ENCODE measurements around the gene JAK3. TPM values are rescaled to one million over a fixed set of nuclear protein-coding genes. Genes with fewer than 3 reads are reported as not detected.
A peak's percentile ranks its signal among the peaks of the same experiment; 100 is the strongest.

The JAK3 gene
- total and polyA plus RNA-seq, 2 of the 13 experiments (the other 11 are each of a cell fraction or from before 2014, with no cell fraction given) = 3.4 to 18.6 TPM

- TF ChIP-seq KDM6A (CRISPR knock-in tag; IDR thresholded peaks at IDR 0.05; ENCODE audit: low read depth) (peak; percentile 34; the same call in 1 of the 2 replicates), ZNF235 (CRISPR knock-in tag; IDR thresholded peaks at IDR 0.05; ENCODE audit: borderline replicate concordance) (no peak), EP300 (IDR thresholded peaks at IDR 0.05; ENCODE audit: low read depth in 2 of 2, low read length in 2 of 2) (peak in 1 of 2 experiments; percentile 24; a peak in 1 of 4 replicates), EP300 (CRISPR knock-in tag; IDR thresholded peaks at IDR 0.05; ENCODE audit: borderline replicate concordance) (no peak), ZZZ3 (CRISPR knock-in tag; IDR thresholded peaks at IDR 0.05; ENCODE audit: borderline replicate concordance) (no peak), FOSL2 (CRISPR knock-in tag; IDR thresholded peaks at IDR 0.05) (peak; percentile 39), REXO4 (CRISPR knock-in tag; IDR thresholded peaks at IDR 0.05; ENCODE audit: borderline replicate concordance) (no peak), ZNF770 (CRISPR knock-in tag; IDR thresholded peaks at IDR 0.05) (peak; percentile 90), ZNF629 (CRISPR knock-in tag; conservative IDR thresholded peaks at IDR 0.05) (no peak), ARNT2 (CRISPR knock-in tag; IDR thresholded peaks at IDR 0.05; ENCODE audit: low read depth) (no peak), PPARG (CRISPR knock-in tag; conservative IDR thresholded peaks at IDR 0.05) (peak; percentile 56), ZNF83 (CRISPR knock-in tag; IDR thresholded peaks at IDR 0.05; ENCODE audit: borderline replicate concordance) (0 out of 2 replicates have a peak, but pooled peaks have one; percentile 26), ZBTB44 (CRISPR knock-in tag; IDR thresholded peaks at IDR 0.05) (no peak), MED1 (CRISPR knock-in tag; IDR thresholded peaks at IDR 0.05) (peak; percentile 35; the same call in 1 of the 2 replicates), SOX5 (CRISPR knock-in tag; IDR thresholded peaks at IDR 0.05; ENCODE audit: borderline replicate concordance) (peak; percentile 33; the same call in 1 of the 2 replicates), TBX2 (CRISPR knock-in tag; IDR thresholded peaks at IDR 0.05; ENCODE audit: borderline replicate concordance) (peak; percentile 67; the same call in 1 of the 2 replicates), ZNF878 (CRISPR knock-in tag; IDR thresholded peaks at IDR 0.05) (no peak), ZFP36L1 (CRISPR knock-in tag; IDR thresholded peaks at IDR 0.05) (0 out of 2 replicates have a peak, but pooled peaks have one; percentile 19), PBX2 (CRISPR knock-in tag; IDR thresholded peaks at IDR 0.05) (0 out of 2 replicates have a peak, but pooled peaks have one; percentile 51), ZNF121 (CRISPR knock-in tag; IDR thresholded peaks at IDR 0.05) (peak; percentile 91), HIC2 (CRISPR knock-in tag; IDR thresholded peaks at IDR 0.05; ENCODE audit: low read depth) (0 out of 2 replicates have a peak, but pooled peaks have one; percentile 46), ESRRA (CRISPR knock-in tag; IDR thresholded peaks at IDR 0.05; ENCODE audit: low read depth) (peak; percentile 58; the same call in 1 of the 2 replicates)
Observed at GRCh38 chr19:17796013-17796837, 51.6 kb downstream of the JAK3 start (continued).
